Measurements from ENCODE around the gene RBM10. TPM values are rescaled to one million over a fixed set of nuclear protein-coding genes. Genes with fewer than 3 reads are reported as not detected.
A peak's percentile ranks its signal among the peaks of the same experiment; 100 is the strongest.

RBM10 gene
- polyA plus RNA-seq, 3 donors, result 46.4 to 67.0 (median 58.7) TPM

- DNase-seq (ENCODE audit: extremely low read depth in 1 of 11, low read depth in 9 of 11, low spot score in 4 of 11), result no peak
These were observed 44.9 kb downstream of the RBM10 start for GRCh38 chrX:47189906-47190305.

GRCh38 chrX:47190445-47191269 is 45.6 kb downstream of the RBM10 start:
- peak in 10 of 11 donors; percentile 50 to 88 (median 77) for DNase-seq (ENCODE audit: extremely low read depth in 1 of 11, low read depth in 9 of 11, low spot score in 4 of 11)

- no peak for DNase-seq (ENCODE audit: extremely low read depth in 1 of 11, low read depth in 9 of 11, low spot score in 4 of 11)
These were observed 46.3 kb downstream of the RBM10 start for GRCh38 chrX:47191331-47191730.

GRCh38 chrX:47191806-47192401 is 46.9 kb downstream of the RBM10 start:
- no peak for DNase-seq (ENCODE audit: extremely low read depth in 1 of 11, low read depth in 9 of 11, low spot score in 4 of 11)

- DNase-seq (ENCODE audit: extremely low read depth in 1 of 11, low read depth in 9 of 11, low spot score in 4 of 11), result peak; percentile 84 to 99 (median 93)
These were observed 48.6 kb downstream of the RBM10 start, which contains the start of gene UBA1 for GRCh38 chrX:47193475-47194193. TSS of gene UBA1 (plus strand) at chrX:47193829. CDS start at chrX:47198803, 4,974 bp downstream.

- DNase-seq (ENCODE audit: extremely low read depth in 1 of 11, low read depth in 9 of 11, low spot score in 4 of 11), result peak in 1 of 11 donors; percentile 26
These were observed 49.3 kb downstream of the RBM10 start for GRCh38 chrX:47194194-47194787.

- DNase-seq (ENCODE audit: extremely low read depth in 1 of 11, low read depth in 9 of 11, low spot score in 4 of 11), result no peak
These were observed 51.1 kb downstream of the RBM10 start for GRCh38 chrX:47196098-47196497.

- no peak for DNase-seq (ENCODE audit: extremely low read depth in 1 of 11, low read depth in 9 of 11, low spot score in 4 of 11)
These were observed 52.5 kb downstream of the RBM10 start for GRCh38 chrX:47197526-47197925.

- no peak for DNase-seq (ENCODE audit: extremely low read depth in 1 of 11, low read depth in 9 of 11, low spot score in 4 of 11)
These were observed 53.1 kb downstream of the RBM10 start for GRCh38 chrX:47198026-47198686.

- DNase-seq (ENCODE audit: extremely low read depth in 1 of 11, low read depth in 9 of 11, low spot score in 4 of 11), result no peak
These were observed 53.7 kb downstream of the RBM10 start for GRCh38 chrX:47198687-47199080.

GRCh38 chrX:47199286-47199685 is 54.3 kb downstream of the RBM10 start:
- no peak for DNase-seq (ENCODE audit: extremely low read depth in 1 of 11, low read depth in 9 of 11, low spot score in 4 of 11)

GRCh38 chrX:47200385-47201150 is 55.5 kb downstream of the RBM10 start:
- DNase-seq (ENCODE audit: extremely low read depth in 1 of 11, low read depth in 9 of 11, low spot score in 4 of 11), result no peak

- DNase-seq (ENCODE audit: extremely low read depth in 1 of 11, low read depth in 9 of 11, low spot score in 4 of 11), result no peak
These were observed 56.4 kb downstream of the RBM10 start for GRCh38 chrX:47201345-47201944.

- DNase-seq (ENCODE audit: extremely low read depth in 1 of 11, low read depth in 9 of 11, low spot score in 4 of 11), result no peak
These were observed 57.3 kb downstream of the RBM10 start for GRCh38 chrX:47202316-47202715.

- no peak for DNase-seq (ENCODE audit: extremely low read depth in 1 of 11, low read depth in 9 of 11, low spot score in 4 of 11)
These were observed 57.9 kb downstream of the RBM10 start for GRCh38 chrX:47202877-47203276.

- no peak for DNase-seq (ENCODE audit: extremely low read depth in 1 of 11, low read depth in 9 of 11, low spot score in 4 of 11)
These were observed 59.9 kb downstream of the RBM10 start for GRCh38 chrX:47204970-47205369.

- no peak for DNase-seq (ENCODE audit: extremely low read depth in 1 of 11, low read depth in 9 of 11, low spot score in 4 of 11)
These were observed 61.3 kb downstream of the RBM10 start for GRCh38 chrX:47206316-47206715.

GRCh38 chrX:47208108-47208507 is 63.1 kb downstream of the RBM10 start:
- no peak for DNase-seq (ENCODE audit: extremely low read depth in 1 of 11, low read depth in 9 of 11, low spot score in 4 of 11)

All from renal cortex interstitium (tissue), 11 donors.